NCI-H2029 treated with DMSO at 0.1 percent for 48 hours (cell line): ENCODE measurements around the gene TMOD4.
A peak's percentile ranks its signal among the peaks of the same experiment; 100 is the strongest.

ENCODE experiments used
- DNase-seq: peaks from one replicate; lab custom pipeline; 2025; lab: John Stamatoyannopoulos, UW

Gene TMOD4

GRCh38 chr1:151142411-151143056, 33.2 kb downstream of the TMOD4 start:
- DNase-seq, result no peak

GRCh38 chr1:151137789-151138188, 38.0 kb downstream of the TMOD4 start:
- no peak for DNase-seq

- no peak for DNase-seq
Observed at GRCh38 chr1:151135433-151136385, 40.1 kb downstream of the TMOD4 start.

- no peak for DNase-seq
Observed at GRCh38 chr1:151134991-151135390, 40.8 kb downstream of the TMOD4 start.

GRCh38 chr1:151134396-151134795, 41.4 kb downstream of the TMOD4 start:
- DNase-seq, result no peak

- no peak for DNase-seq
Observed at GRCh38 chr1:151133018-151133806, 42.6 kb downstream of the TMOD4 start.

GRCh38 chr1:151132335-151133017, 43.3 kb downstream of the TMOD4 start:
- DNase-seq, result no peak

GRCh38 chr1:151131701-151132334, 44.0 kb downstream of the TMOD4 start:
- no peak for DNase-seq

- peak; percentile 69 for DNase-seq
Observed at GRCh38 chr1:151130987-151131586, 44.7 kb downstream of the TMOD4 start.

GRCh38 chr1:151128800-151129199, 47.0 kb downstream of the TMOD4 start:
- DNase-seq, result no peak

GRCh38 chr1:151124763-151125403, 50.9 kb downstream of the TMOD4 start:
- DNase-seq, result no peak
